K562 (cell line): ENCODE data around the gene PHF10. TPM values are rescaled to one million over a fixed set of nuclear protein-coding genes. Genes with fewer than 3 reads are reported as not detected.

Experiments used
- ATAC-seq: fragments of 200-7000 bp; cut with Tn5 transposase; 3 replicates; pipeline ENCODE4 v1.9.1; 2020; ENCODE audit warnings: moderate library complexity
- BruUV-seq: library from RNA; stranded (reverse); fragments of 400-500 nt; replicated peaks from 2 replicates; lab custom pipeline; 2021; lab: Mats Ljungman, UMichigan
- CTCF ChIA-PET: fragments of 300-600 bp; formaldehyde crosslinking; extraction: SDS; loops from one replicate; lab custom pipeline; 2021; ENCODE audit warnings: low intra/inter-chr PET ratio; lab: Yijun Ruan, JAX
- POLR2A ChIA-PET: fragments of 300-600, 350-650 bp; sonication (Branson Sonifier 250); formaldehyde crosslinking; extraction: SDS; loops from one replicate; lab custom pipeline; 2021; ENCODE audit warnings: antibody characterized with exemption, inconsistent platforms; lab: Yijun Ruan, JAX
- DNase-seq, 4 experiments: peaks; one replicate each; pipeline versions ENCODE4 v3.0.0 to v3.0.0-alpha.2; 2011 to 2018; ENCODE audit warnings: low spot score in 3 of 4, mixed read lengths in 3 of 4; ENCODE audit errors: extremely low read depth in 1 of 4
- FAIRE-seq: peaks from 2 replicates; lab custom pipeline; 2011; peaks lifted over from hg19 to GRCh38; lab: Jason Lieb, UNC
- H2AFZ ChIP-seq: 2 replicates; pipeline ENCODE4 v1.6.0; 2011; ENCODE audit warnings: low read depth, low read length, control low read depth, inconsistent platforms
- H3K27ac ChIP-seq: fragments of 200-600 bp; 3 replicates; pipeline ENCODE4 v1.8.0; 2011; ENCODE audit warnings: low read depth, mild to moderate bottlenecking, control low read depth, inconsistent platforms, low read length, moderate library complexity, mixed read lengths; ENCODE audit errors: extremely low read depth
- H3K27me3 ChIP-seq, 2 experiments: fragments of 300-600 bp in 1 of 2; 2 replicates in 1 of 2; 3 replicates in 1 of 2; pipeline versions ENCODE4 v1.6.0 to v1.8.0; 2011; ENCODE audit warnings: inconsistent platforms in 2 of 2, low read length in 2 of 2, mild to moderate bottlenecking in 1 of 2, mixed read lengths in 1 of 2, moderate library complexity in 1 of 2; ENCODE audit not compliant: control insufficient read depth in 2 of 2, insufficient read depth in 2 of 2
- H3K36me3 ChIP-seq: fragments of 300-600 bp; 3 replicates; pipeline ENCODE4 v1.8.0; 2011; ENCODE audit warnings: mild to moderate bottlenecking, low read length, inconsistent platforms; ENCODE audit not compliant: control insufficient read depth, insufficient read depth
- H3K4me1 ChIP-seq, 2 experiments: fragments of 200-600 bp in 1 of 2; replicated peaks in 1 of 2; 2 replicates in 1 of 2; 3 replicates in 1 of 2; pipeline versions ENCODE4 v1.5.1 to v1.8.0; 2011; ENCODE audit warnings: inconsistent platforms in 2 of 2, low read length in 2 of 2, mild to moderate bottlenecking in 1 of 2, mixed read lengths in 1 of 2, moderate library complexity in 1 of 2; ENCODE audit not compliant: control insufficient read depth in 2 of 2, insufficient read depth in 2 of 2
- H3K4me2 ChIP-seq: 2 replicates; pipeline ENCODE4 v1.6.1; 2011; ENCODE audit warnings: low read length, control low read depth, inconsistent platforms, mixed read lengths; ENCODE audit not compliant: insufficient read depth
- H3K4me3 ChIP-seq: fragments of 200-600 bp; sonication (generic), shearing (Covaris generic); 2 replicates; pipeline ENCODE4 v1.5.1; 2016; ENCODE audit warnings: control low read depth, inconsistent platforms
- H3K79me2 ChIP-seq: fragments of 200-600 bp; 3 replicates; pipeline ENCODE4 v1.8.0; 2011; ENCODE audit warnings: low read length, inconsistent platforms; ENCODE audit not compliant: control insufficient read depth, insufficient read depth
- H3K9ac ChIP-seq, 2 experiments: 2 replicates each; pipeline versions ENCODE4 v1.6.0 to v1.6.1; 2011; ENCODE audit warnings: low read depth in 2 of 2, low read length in 2 of 2, control low read depth in 1 of 2, inconsistent platforms in 1 of 2, mild to moderate bottlenecking in 1 of 2, mixed read lengths in 1 of 2; ENCODE audit not compliant: insufficient read depth in 1 of 2
- H3K9me1 ChIP-seq: one replicate; pipeline ENCODE4 v1.6.0; 2011; ENCODE audit warnings: inconsistent platforms, mild to moderate bottlenecking, low read length, moderate library complexity; ENCODE audit not compliant: control insufficient read depth, insufficient read depth
- H3K9me3 ChIP-seq: replicated peaks from 2 replicates; pipeline ENCODE4 v1.5.1; 2011; ENCODE audit warnings: low read depth, low read length, inconsistent platforms; ENCODE audit not compliant: control insufficient read depth, insufficient read depth
- H4K20me1 ChIP-seq: replicated peaks from 2 replicates; pipeline ENCODE4 v1.6.1; 2011; ENCODE audit warnings: low read length, inconsistent platforms, mixed read lengths; ENCODE audit not compliant: control insufficient read depth, insufficient read depth
- ATF7 ChIP-seq: fragments of 450-650 bp; IDR thresholded peaks from 2 replicates; pipeline ENCODE4 v1.7.1; 2014; ENCODE audit warnings: mild to moderate bottlenecking, moderate library complexity
- FOXJ3 ChIP-seq: sonication (generic); formaldehyde crosslinking; IDR thresholded peaks from 2 replicates; pipeline ENCODE4 v1.4.0; 2020; ENCODE audit warnings: mild to moderate bottlenecking, missing genetic modification reagents
- RFX7 ChIP-seq: fragments of 250-450 bp; sonication (Bioruptor Pico); IDR thresholded peaks from 2 replicates; pipeline ENCODE4 v1.5.1; 2021; ENCODE audit warnings: mild to moderate bottlenecking
- ZNF140 ChIP-seq: fragments of 250-450 bp; sonication (Bioruptor Pico); IDR thresholded peaks from 2 replicates; pipeline ENCODE4 v1.8.0; 2021; ENCODE audit warnings: moderate library complexity, mild to moderate bottlenecking, inconsistent platforms
- WGBS: fragments of 100-300 bp; shearing (Covaris generic); methylation state at CpG from one replicate; pipeline ENCODE4 v1.1.6; 2016; ENCODE audit warnings: low coverage, mixed read lengths; ENCODE audit not compliant: insufficient coverage; ENCODE audit errors: missing lambda C conversion rate; 5-methylcytosine and 5-hydroxymethylcytosine counted together
- in situ Hi-C: fragments of 300-500 bp; cut with MboI; formaldehyde crosslinking; loops from 4 replicates; pipeline ENCODE4 v1.15.0; 2018; ENCODE audit warnings: inconsistent platforms, mixed read lengths
- intact Hi-C: fragments of 100-400 bp; cut with micrococcal nuclease; formaldehyde crosslinking; loops from 2 replicates; pipeline ENCODE4 v1.14.2; 2022
- polyA plus RNA-seq, 8 experiments: library from polyadenylated mRNA; depleted of rRNA in 4 of 8; stranded (reverse) in 5 of 8; unstranded in 3 of 8; fragments of >200 nt; fragmentation: Nextera tagmentation in 2 of 8; fragmentation: Illumina TruSeq in 1 of 8; extraction: Ambion mirVana in 2 of 8; extraction: Trizol in 1 of 8; gene quantifications; 2 replicates each; pipeline versions ENCODE4 v1.2.1 to v1.2.3, GENCODE V29; 2011 to 2014; ENCODE audit warnings: inconsistent platforms in 1 of 8, missing spikeins in 1 of 8
- total RNA-seq, 7 experiments: library from RNA; depleted of rRNA in 6 of 7; stranded (reverse); fragments of >200 nt in 6 of 7; fragmentation: Illumina TruSeq in 2 of 7; extraction: Trizol in 2 of 7; gene quantifications; 2 replicates each; pipeline versions ENCODE4 v1.2.1 to v1.2.3, GENCODE V29; 2011 to 2021; ENCODE audit warnings: low replicate concordance in 1 of 7
- TF ChIP-seq, protein P1 (sequence below): fragments of 250-450 bp; sonication (Bioruptor Pico); IDR thresholded peaks from 2 replicates; pipeline ENCODE4 v1.4.0; 2020; ENCODE audit warnings: mild to moderate bottlenecking
- TF ChIP-seq, protein P2 (sequence below): fragments of 250-450 bp; sonication (Bioruptor Pico); IDR thresholded peaks from 2 replicates; pipeline ENCODE4 v1.4.0; 2020; ENCODE audit warnings: borderline replicate concordance
- TF ChIP-seq, protein P3 (sequence below): sonication (generic); formaldehyde crosslinking; IDR thresholded peaks from 2 replicates; pipeline ENCODE4 v1.8.1; 2023; ENCODE audit warnings: mild to moderate bottlenecking, missing genetic modification reagents
- TF ChIP-seq, protein P4 (sequence below): fragments of 250-450 bp; sonication (Bioruptor Pico); IDR thresholded peaks from 2 replicates; pipeline ENCODE4 v1.9.0; 2021; ENCODE audit warnings: mild to moderate bottlenecking

PHF10 gene
- total and polyA plus RNA-seq, 9 of the 15 experiments (the other 6 are each of a cell fraction or from before 2014, with no cell fraction given): 23.9 to 88.9 (median 46.0) TPM

DNA sequence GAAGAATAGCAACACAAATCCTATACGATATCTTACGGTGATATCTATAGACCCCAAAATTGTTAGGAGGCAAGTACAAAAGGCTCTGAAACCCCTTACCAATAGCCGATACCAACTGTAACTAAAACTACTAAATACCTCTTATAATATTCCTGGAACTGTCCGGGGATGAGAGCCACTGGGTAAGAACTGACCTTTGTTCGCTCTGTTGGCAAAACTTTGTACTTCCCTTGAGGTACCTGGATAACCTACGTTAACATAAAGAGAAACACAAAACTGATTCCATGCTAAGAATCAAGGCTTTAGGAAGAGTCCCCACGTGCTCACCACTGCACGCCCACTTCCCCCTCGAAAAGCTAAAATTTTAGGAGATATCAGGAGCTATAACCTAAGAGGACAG lies 9.7 kb downstream of the PHF10 start:
- intact Hi-C loops (no loop called here), in situ Hi-C loops (no loop called here)
- Histone ChIP-seq H3K27ac (no peak overlapping the region), H3K9ac (no peak overlapping the region), H3K27me3 (no peaks in the 10 kb centered on the region), H3K9me1 (no peaks in the 10 kb centered on the region), H3K79me2 (peaks cover 10% of the 10 kb centered on the region; the same call in 2 of the 3 replicates), H2AFZ (no peak overlapping the region), H3K4me1 (no peaks in the 10 kb centered on the region), H3K36me3 (peaks cover 87% of the 10 kb centered on the region), H3K4me2 (no peak overlapping the region), H4K20me1 (no peaks in the 10 kb centered on the region), H3K9me3 (no peaks in the 10 kb centered on the region), H3K4me3 (no peak overlapping the region)
- no peak for FAIRE-seq
- ChIA-PET POLR2A (interaction anchor here (1.0 to 2.0 kb wide), 3 partner anchors 9 to 13 kb away, joined by 4 to 12 read pairs (median 6); partner anchors contain the start of genes C6orf120 and WDR27), CTCF (no interaction called here)
- 90% methylated on average over 9 of the region's 9 CpGs for WGBS
- no TSS peak for BruUV-seq
- TF ChIP-seq ZNF140 (CRISPR knock-in tag) (no peak), ATF7 (no peak), RFX7 (CRISPR knock-in tag) (no peak), FOXJ3 (CRISPR knock-in tag) (no peak)
- TF ChIP-seq, protein P1, sequence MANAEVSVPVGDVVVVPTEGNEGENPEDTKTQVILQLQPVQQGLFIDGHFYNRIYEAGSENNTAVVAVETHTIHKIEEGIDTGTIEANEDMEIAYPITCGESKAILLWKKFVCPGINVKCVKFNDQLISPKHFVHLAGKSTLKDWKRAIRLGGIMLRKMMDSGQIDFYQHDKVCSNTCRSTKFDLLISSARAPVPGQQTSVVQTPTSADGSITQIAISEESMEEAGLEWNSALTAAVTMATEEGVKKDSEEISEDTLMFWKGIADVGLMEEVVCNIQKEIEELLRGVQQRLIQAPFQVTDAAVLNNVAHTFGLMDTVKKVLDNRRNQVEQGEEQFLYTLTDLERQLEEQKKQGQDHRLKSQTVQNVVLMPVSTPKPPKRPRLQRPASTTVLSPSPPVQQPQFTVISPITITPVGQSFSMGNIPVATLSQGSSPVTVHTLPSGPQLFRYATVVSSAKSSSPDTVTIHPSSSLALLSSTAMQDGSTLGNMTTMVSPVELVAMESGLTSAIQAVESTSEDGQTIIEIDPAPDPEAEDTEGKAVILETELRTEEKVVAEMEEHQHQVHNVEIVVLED (CRISPR knock-in tag): no peak
- TF ChIP-seq, protein P2, sequence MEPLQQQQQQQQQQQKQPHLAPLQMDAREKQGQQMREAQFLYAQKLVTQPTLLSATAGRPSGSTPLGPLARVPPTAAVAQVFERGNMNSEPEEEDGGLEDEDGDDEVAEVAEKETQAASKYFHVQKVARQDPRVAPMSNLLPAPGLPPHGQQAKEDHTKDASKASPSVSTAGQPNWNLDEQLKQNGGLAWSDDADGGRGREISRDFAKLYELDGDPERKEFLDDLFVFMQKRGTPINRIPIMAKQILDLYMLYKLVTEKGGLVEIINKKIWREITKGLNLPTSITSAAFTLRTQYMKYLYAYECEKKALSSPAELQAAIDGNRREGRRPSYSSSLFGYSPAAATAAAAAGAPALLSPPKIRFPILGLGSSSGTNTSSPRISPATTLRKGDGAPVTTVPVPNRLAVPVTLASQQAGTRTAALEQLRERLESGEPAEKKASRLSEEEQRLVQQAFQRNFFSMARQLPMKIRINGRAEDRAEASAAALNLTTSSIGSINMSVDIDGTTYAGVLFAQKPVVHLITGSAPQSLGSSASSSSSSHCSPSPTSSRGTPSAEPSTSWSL (CRISPR knock-in tag): no peak
- TF ChIP-seq, protein P3, sequence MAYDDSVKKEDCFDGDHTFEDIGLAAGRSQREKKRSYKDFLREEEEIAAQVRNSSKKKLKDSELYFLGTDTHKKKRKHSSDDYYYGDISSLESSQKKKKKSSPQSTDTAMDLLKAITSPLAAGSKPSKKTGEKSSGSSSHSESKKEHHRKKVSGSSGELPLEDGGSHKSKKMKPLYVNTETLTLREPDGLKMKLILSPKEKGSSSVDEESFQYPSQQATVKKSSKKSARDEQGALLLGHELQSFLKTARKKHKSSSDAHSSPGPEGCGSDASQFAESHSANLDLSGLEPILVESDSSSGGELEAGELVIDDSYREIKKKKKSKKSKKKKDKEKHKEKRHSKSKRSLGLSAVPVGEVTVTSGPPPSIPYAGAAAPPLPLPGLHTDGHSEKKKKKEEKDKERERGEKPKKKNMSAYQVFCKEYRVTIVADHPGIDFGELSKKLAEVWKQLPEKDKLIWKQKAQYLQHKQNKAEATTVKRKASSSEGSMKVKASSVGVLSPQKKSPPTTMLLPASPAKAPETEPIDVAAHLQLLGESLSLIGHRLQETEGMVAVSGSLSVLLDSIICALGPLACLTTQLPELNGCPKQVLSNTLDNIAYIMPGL (CRISPR knock-in tag): no peak
- TF ChIP-seq, protein P4, sequence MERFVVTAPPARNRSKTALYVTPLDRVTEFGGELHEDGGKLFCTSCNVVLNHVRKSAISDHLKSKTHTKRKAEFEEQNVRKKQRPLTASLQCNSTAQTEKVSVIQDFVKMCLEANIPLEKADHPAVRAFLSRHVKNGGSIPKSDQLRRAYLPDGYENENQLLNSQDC (CRISPR knock-in tag): no peak
- no peak for ATAC-seq
- DNase-seq: no peak
